Activated naive CD8-positive, alpha-beta T cell (primary cell): Measurements from ENCODE around the gene HNRNPAB.

ENCODE experiments used
- H3K27ac Mint-ChIP-seq: one replicate; pipeline ENCODE4 v1.8.0; 2021; ENCODE audit warnings: mixed read lengths
- H3K27me3 Mint-ChIP-seq: one replicate; pipeline ENCODE4 v1.8.0; 2021; ENCODE audit warnings: mixed read lengths
- H3K36me3 Mint-ChIP-seq: one replicate; pipeline ENCODE4 v1.8.0; 2021; ENCODE audit warnings: mixed read lengths
- H3K4me1 Mint-ChIP-seq: one replicate; pipeline ENCODE4 v1.8.0; 2021; ENCODE audit warnings: low read depth, mixed read lengths
- H3K4me3 Mint-ChIP-seq: one replicate; pipeline ENCODE4 v1.8.0; 2021; ENCODE audit warnings: mild to moderate bottlenecking, mixed read lengths
- H3K9me3 Mint-ChIP-seq: one replicate; pipeline ENCODE4 v1.8.0; 2021; ENCODE audit warnings: low read depth, mixed read lengths

HNRNPAB gene

GRCh38 chr5:178213748-178214151, 9.4 kb downstream of the HNRNPAB start:
- H3K27ac Mint-ChIP-seq, result no peak overlapping the region
- H3K4me3 Mint-ChIP-seq, result no peak overlapping the region
- H3K36me3 Mint-ChIP-seq, result peaks cover 3% of the 10 kb centered on the region
- peaks cover 21% of the 10 kb centered on the region for H3K4me1 Mint-ChIP-seq
- H3K27me3 Mint-ChIP-seq, result no peaks in the 10 kb centered on the region
- H3K9me3 Mint-ChIP-seq, result no peaks in the 10 kb centered on the region

GRCh38 chr5:178214160-178214803, 9.9 kb downstream of the HNRNPAB start:
- Mint-ChIP-seq H3K9me3 (no peaks in the 10 kb centered on the region), H3K36me3 (peaks cover 3% of the 10 kb centered on the region), H3K4me3 (no peak overlapping the region), H3K27ac (peak overlapping the region; percentile 70), H3K27me3 (no peaks in the 10 kb centered on the region), H3K4me1 (peaks cover 18% of the 10 kb centered on the region)

DNA sequence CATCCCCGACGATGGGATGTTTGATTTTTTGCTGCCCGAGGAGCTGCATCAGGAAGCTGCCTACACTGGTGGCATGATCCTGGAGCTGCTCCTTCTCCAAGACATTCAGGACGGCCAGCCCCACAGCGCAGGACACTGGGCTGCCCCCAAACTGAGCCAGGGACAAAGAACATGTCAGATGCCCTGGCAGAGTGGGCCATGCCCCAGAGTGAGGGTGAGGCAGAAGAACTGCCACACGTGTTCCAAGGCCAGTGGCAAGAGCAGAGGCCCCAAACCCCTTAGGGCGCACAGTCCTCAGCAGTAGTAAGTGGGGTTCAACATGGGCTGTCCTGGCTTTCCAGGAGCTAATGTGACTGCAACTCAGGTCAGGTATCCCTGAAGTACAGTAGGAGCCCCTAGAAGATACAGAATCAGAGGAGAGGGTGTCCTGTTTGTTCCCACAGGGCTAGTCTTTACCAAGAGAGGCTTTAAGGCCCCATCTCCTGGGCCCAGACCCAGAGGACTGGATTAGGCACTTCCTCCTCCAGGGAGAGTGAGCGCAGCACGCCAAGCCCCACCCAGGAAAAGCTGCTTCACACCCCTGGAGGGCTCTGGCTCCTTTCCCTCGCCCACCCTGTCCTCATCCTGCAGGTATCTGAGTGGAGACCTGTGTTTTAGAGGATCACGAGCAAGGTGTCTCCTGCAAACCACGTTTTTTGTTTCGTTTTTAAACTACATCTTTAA, 11.1 kb downstream of the HNRNPAB start:
- H3K36me3 Mint-ChIP-seq, result peaks cover 4% of the 10 kb centered on the region
- no peak overlapping the region for H3K4me3 Mint-ChIP-seq
- peaks cover 18% of the 10 kb centered on the region for H3K4me1 Mint-ChIP-seq
- H3K9me3 Mint-ChIP-seq, result no peaks in the 10 kb centered on the region
- H3K27me3 Mint-ChIP-seq, result no peaks in the 10 kb centered on the region
- H3K27ac Mint-ChIP-seq, result peak overlapping the region; percentile 22

GRCh38 chr5:178216088-178216534, 11.8 kb downstream of the HNRNPAB start:
- Mint-ChIP-seq H3K4me1 (peaks cover 25% of the 10 kb centered on the region), H3K27me3 (no peaks in the 10 kb centered on the region), H3K36me3 (peaks cover 4% of the 10 kb centered on the region), H3K4me3 (no peak overlapping the region), H3K9me3 (no peaks in the 10 kb centered on the region), H3K27ac (peak overlapping the region; percentile 79)

- H3K27me3 Mint-ChIP-seq, result no peaks in the 10 kb centered on the region
- peaks cover 9% of the 10 kb centered on the region for H3K36me3 Mint-ChIP-seq
- H3K9me3 Mint-ChIP-seq, result no peaks in the 10 kb centered on the region
- H3K4me1 Mint-ChIP-seq, result peaks cover 32% of the 10 kb centered on the region
- no peak overlapping the region for H3K4me3 Mint-ChIP-seq
- H3K27ac Mint-ChIP-seq, result no peak overlapping the region
These were observed 12.4 kb downstream of the HNRNPAB start for GRCh38 chr5:178216779-178217178.

- peaks cover 9% of the 10 kb centered on the region for H3K36me3 Mint-ChIP-seq
- H3K27ac Mint-ChIP-seq, result peak overlapping the region; percentile 12
- no peaks in the 10 kb centered on the region for H3K27me3 Mint-ChIP-seq
- no peaks in the 10 kb centered on the region for H3K9me3 Mint-ChIP-seq
- no peak overlapping the region for H3K4me3 Mint-ChIP-seq
- peaks cover 33% of the 10 kb centered on the region for H3K4me1 Mint-ChIP-seq
These were observed 14.0 kb downstream of the HNRNPAB start for GRCh38 chr5:178218237-178218776.

- Mint-ChIP-seq H3K36me3 (peaks cover 9% of the 10 kb centered on the region), H3K27ac (peak overlapping the region; percentile 12), H3K9me3 (no peaks in the 10 kb centered on the region), H3K4me3 (no peak overlapping the region), H3K4me1 (peaks cover 33% of the 10 kb centered on the region), H3K27me3 (no peaks in the 10 kb centered on the region)
These were observed 14.5 kb downstream of the HNRNPAB start for GRCh38 chr5:178218827-178219226.

GRCh38 chr5:178221282-178221681, 16.9 kb downstream of the HNRNPAB start:
- H3K9me3 Mint-ChIP-seq, result no peaks in the 10 kb centered on the region
- peak overlapping the region; percentile 62 for H3K27ac Mint-ChIP-seq
- no peak overlapping the region for H3K4me3 Mint-ChIP-seq
- H3K4me1 Mint-ChIP-seq, result peaks cover 29% of the 10 kb centered on the region
- peaks cover 8% of the 10 kb centered on the region for H3K36me3 Mint-ChIP-seq
- no peaks in the 10 kb centered on the region for H3K27me3 Mint-ChIP-seq

- Mint-ChIP-seq H3K4me1 (peaks cover 32% of the 10 kb centered on the region), H3K36me3 (peaks cover 6% of the 10 kb centered on the region), H3K27me3 (no peaks in the 10 kb centered on the region), H3K27ac (peak overlapping the region; percentile 62), H3K9me3 (no peaks in the 10 kb centered on the region), H3K4me3 (no peak overlapping the region)
These were observed 17.5 kb downstream of the HNRNPAB start for GRCh38 chr5:178221853-178222252.

GRCh38 chr5:178222292-178222691, 18.0 kb downstream of the HNRNPAB start:
- no peak overlapping the region for H3K4me3 Mint-ChIP-seq
- no peaks in the 10 kb centered on the region for H3K9me3 Mint-ChIP-seq
- peaks cover 6% of the 10 kb centered on the region for H3K36me3 Mint-ChIP-seq
- H3K27me3 Mint-ChIP-seq, result no peaks in the 10 kb centered on the region
- H3K27ac Mint-ChIP-seq, result no peak overlapping the region
- peaks cover 36% of the 10 kb centered on the region for H3K4me1 Mint-ChIP-seq

DNA sequence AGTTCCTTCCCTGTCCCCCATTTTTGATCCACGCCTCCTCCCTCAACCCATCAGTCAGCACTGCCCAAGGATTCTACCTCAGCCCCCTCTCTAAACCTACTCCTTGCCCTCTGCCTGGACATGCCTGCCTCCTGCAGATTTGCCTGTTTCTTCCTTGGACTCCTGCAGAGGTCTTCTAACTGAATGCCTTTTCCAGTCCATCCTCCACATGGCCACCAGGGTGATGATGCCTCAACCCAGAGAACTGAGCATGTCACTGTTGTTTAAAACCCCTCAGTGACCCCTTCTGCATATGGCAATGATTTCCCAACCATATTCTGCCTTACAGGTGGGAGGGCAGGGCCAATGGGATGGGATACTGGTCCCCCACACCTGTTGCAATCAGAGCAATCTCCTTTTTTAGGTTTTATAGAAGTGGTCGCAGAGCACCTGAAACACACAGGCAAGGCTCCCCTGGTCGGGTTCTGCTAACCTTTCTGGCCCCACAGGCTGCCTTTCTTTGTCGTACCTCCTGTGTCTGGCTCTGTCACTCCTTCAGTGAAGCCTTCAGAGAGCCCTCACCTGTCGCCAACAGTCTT, 19.0 kb downstream of the HNRNPAB start:
- Mint-ChIP-seq H3K9me3 (no peaks in the 10 kb centered on the region), H3K36me3 (peaks cover 11% of the 10 kb centered on the region), H3K4me1 (peaks cover 45% of the 10 kb centered on the region), H3K27ac (peak overlapping the region; percentile 61), H3K4me3 (no peak overlapping the region), H3K27me3 (no peaks in the 10 kb centered on the region)

DNA sequence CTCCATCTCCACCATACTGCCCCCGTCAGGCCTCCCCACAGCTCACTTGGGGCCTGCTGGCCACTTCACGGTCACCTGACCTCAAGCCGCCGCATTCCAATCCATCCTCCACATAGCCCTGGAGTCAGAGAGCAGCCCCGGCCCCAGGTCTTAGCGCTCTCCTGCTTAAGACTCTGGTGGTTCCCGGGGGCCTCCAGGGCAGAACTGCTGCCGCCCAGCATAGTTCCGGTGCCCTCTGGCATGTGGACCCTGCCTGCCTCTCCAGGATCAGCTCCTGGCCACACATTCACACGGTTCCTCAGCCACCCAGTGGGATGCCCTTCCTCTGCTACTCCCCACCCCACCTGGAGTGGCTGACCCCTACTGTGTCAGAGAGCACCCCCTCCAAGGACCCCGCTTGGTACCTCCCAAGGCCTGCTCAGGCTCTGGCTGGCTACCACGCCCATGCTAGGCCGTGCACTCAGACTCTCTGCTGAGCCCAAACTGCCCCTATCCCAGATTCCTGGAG, 19.5 kb downstream of the HNRNPAB start:
- H3K27ac Mint-ChIP-seq, result no peak overlapping the region
- peaks cover 11% of the 10 kb centered on the region for H3K36me3 Mint-ChIP-seq
- no peak overlapping the region for H3K4me3 Mint-ChIP-seq
- H3K4me1 Mint-ChIP-seq, result peaks cover 47% of the 10 kb centered on the region
- H3K9me3 Mint-ChIP-seq, result no peaks in the 10 kb centered on the region
- no peaks in the 10 kb centered on the region for H3K27me3 Mint-ChIP-seq

DNA sequence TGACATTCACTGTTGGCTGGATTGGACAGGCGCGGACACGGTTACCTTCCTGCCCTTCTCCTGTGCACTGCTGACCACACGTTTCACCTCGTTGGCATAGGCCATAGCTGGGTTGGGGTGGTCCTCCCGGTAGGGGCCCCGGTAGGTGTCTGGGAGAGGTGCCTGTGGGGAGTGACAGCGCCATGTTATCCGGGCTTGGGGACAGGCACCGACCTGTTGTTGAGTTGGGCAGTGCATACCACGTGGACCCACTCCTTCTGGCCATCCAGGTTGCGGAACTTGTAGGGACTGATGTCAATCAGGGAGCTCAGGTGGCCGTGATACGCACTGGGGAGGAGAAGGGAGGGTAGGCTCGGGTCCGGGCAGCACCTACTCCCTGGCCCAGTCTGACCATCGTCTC, 20.1 kb downstream of the HNRNPAB start:
- no peaks in the 10 kb centered on the region for H3K27me3 Mint-ChIP-seq
- no peak overlapping the region for H3K4me3 Mint-ChIP-seq
- peaks cover 13% of the 10 kb centered on the region for H3K36me3 Mint-ChIP-seq
- H3K27ac Mint-ChIP-seq, result no peak overlapping the region
- H3K4me1 Mint-ChIP-seq, result peaks cover 50% of the 10 kb centered on the region
- H3K9me3 Mint-ChIP-seq, result no peaks in the 10 kb centered on the region

DNA sequence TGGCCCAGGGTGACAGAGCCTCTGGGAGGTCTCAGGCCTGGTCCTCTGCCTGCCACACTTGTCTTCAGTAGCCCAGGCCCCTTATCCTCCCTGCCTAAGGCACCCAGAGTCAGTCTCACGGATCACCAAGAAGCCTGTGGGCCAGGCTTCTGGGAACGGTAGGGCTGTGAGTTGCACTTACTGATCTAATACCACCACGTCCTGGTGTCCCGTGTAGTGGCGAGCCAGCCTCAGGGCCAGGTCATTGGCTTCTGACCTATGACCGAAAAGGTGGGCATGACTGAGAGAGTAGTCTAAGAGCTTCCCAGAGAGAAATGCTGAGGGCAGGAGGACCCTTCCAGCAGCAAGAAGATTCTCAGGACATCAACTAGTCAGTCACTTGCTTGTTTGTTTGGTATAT, 20.8 kb downstream of the HNRNPAB start:
- no peak overlapping the region for H3K27ac Mint-ChIP-seq
- H3K4me1 Mint-ChIP-seq, result peaks cover 55% of the 10 kb centered on the region
- no peaks in the 10 kb centered on the region for H3K9me3 Mint-ChIP-seq
- H3K4me3 Mint-ChIP-seq, result no peak overlapping the region
- peaks cover 11% of the 10 kb centered on the region for H3K36me3 Mint-ChIP-seq
- H3K27me3 Mint-ChIP-seq, result no peaks in the 10 kb centered on the region

DNA sequence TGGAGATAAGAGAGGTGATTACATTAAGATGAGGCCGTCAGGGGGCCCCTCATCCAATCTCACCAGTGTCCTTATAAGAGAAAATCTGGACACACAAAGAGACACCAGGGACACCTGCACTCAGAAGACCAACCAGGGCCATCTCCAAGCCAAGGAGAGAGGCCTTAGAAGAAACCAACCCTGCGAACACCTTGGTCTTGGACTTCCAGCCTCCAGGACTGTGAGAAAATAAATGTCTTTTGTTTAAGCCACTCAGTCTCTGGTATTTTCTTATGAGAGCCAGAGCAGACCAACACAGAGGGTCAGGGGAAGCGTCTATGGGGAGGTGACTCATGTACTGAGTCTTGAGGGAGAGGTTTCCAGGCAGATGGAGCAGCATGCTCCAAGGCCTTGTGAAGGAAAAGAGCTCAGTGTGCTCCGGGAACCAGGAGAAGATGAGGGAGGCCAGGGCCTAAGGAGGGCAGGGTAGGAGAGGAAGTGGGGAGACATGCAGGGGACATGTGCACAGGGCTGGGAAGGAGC, 22.9 kb downstream of the HNRNPAB start:
- peaks cover 16% of the 10 kb centered on the region for H3K36me3 Mint-ChIP-seq
- no peaks in the 10 kb centered on the region for H3K9me3 Mint-ChIP-seq
- peaks cover 55% of the 10 kb centered on the region for H3K4me1 Mint-ChIP-seq
- peak overlapping the region; percentile 68 for H3K27ac Mint-ChIP-seq
- no peak overlapping the region for H3K4me3 Mint-ChIP-seq
- no peaks in the 10 kb centered on the region for H3K27me3 Mint-ChIP-seq
